HEK293 (cell line): ENCODE data around the gene SUGP2.
A peak's percentile ranks its signal among the peaks of the same experiment; 100 is the strongest.

ENCODE experiments used
- BCL11A ChIP-seq: fragments of 450-650 bp; formaldehyde crosslinking; IDR thresholded peaks from 2 replicates; pipeline ENCODE4 v1.5.1; 2016; ENCODE audit warnings: low read depth, missing biosample characterization, missing genetic modification characterization
- HOXD13 ChIP-seq: sonication (generic); formaldehyde crosslinking; IDR thresholded peaks from 2 replicates; pipeline ENCODE4 v1.8.0; 2022; ENCODE audit warnings: missing genetic modification reagents, borderline replicate concordance
- KLF9 ChIP-seq: fragments of 450-650 bp; formaldehyde crosslinking; IDR thresholded peaks from 2 replicates; pipeline ENCODE4 v1.5.1; 2016; ENCODE audit warnings: missing biosample characterization, missing genetic modification characterization, low read depth
- MYNN ChIP-seq: fragments of 450-650 bp; formaldehyde crosslinking; IDR thresholded peaks from 2 replicates; pipeline ENCODE4 v1.5.1; 2016; ENCODE audit warnings: missing biosample characterization, missing genetic modification characterization, borderline replicate concordance
- PRDM10 ChIP-seq: fragments of 450-650 bp; formaldehyde crosslinking; IDR thresholded peaks from 2 replicates; pipeline ENCODE4 v1.5.1; 2016; ENCODE audit warnings: missing biosample characterization, missing genetic modification characterization
- PRDM6 ChIP-seq: fragments of 450-650 bp; formaldehyde crosslinking; IDR thresholded peaks from 2 replicates; pipeline ENCODE4 v1.5.1; 2017; ENCODE audit warnings: missing biosample characterization, missing genetic modification characterization
- RBAK ChIP-seq: fragments of 450-650 bp; formaldehyde crosslinking; IDR thresholded peaks from 2 replicates; pipeline ENCODE4 v1.5.1; 2016; ENCODE audit warnings: missing biosample characterization, missing genetic modification characterization
- SCRT1 ChIP-seq: fragments of 450-650 bp; formaldehyde crosslinking; IDR thresholded peaks from 2 replicates; pipeline ENCODE4 v1.5.1; 2016; ENCODE audit warnings: missing biosample characterization, missing genetic modification characterization, borderline replicate concordance
- ZBTB17 ChIP-seq: fragments of 450-650 bp; formaldehyde crosslinking; IDR thresholded peaks from 2 replicates; pipeline ENCODE4 v1.5.1; 2016; ENCODE audit warnings: missing biosample characterization, missing genetic modification characterization
- ZFP41 ChIP-seq: fragments of 450-650 bp; formaldehyde crosslinking; IDR thresholded peaks from 2 replicates; pipeline ENCODE4 v1.5.1; 2016; ENCODE audit warnings: missing biosample characterization, missing genetic modification characterization, borderline replicate concordance
- ZNF121 ChIP-seq: fragments of 450-650 bp; formaldehyde crosslinking; IDR thresholded peaks from 2 replicates; pipeline ENCODE4 v1.5.1; 2016; ENCODE audit warnings: missing biosample characterization, missing genetic modification characterization
- ZNF155 ChIP-seq: fragments of 450-650 bp; formaldehyde crosslinking; IDR thresholded peaks from 2 replicates; pipeline ENCODE4 v1.5.1; 2016; ENCODE audit warnings: missing biosample characterization, missing genetic modification characterization
- ZNF175 ChIP-seq: fragments of 450-650 bp; formaldehyde crosslinking; IDR thresholded peaks from 2 replicates; pipeline ENCODE4 v1.5.1; 2016; ENCODE audit warnings: missing biosample characterization, missing genetic modification characterization
- ZNF26 ChIP-seq: fragments of 450-650 bp; formaldehyde crosslinking; IDR thresholded peaks from 2 replicates; pipeline ENCODE4 v1.5.1; 2016; ENCODE audit warnings: missing biosample characterization, missing genetic modification characterization
- ZNF423 ChIP-seq: fragments of 450-650 bp; formaldehyde crosslinking; IDR thresholded peaks from 2 replicates; pipeline ENCODE4 v1.5.1; 2016; ENCODE audit warnings: missing biosample characterization, missing genetic modification characterization
- ZNF473 ChIP-seq: fragments of 450-650 bp; formaldehyde crosslinking; IDR thresholded peaks from 2 replicates; pipeline ENCODE4 v1.5.1; 2017; ENCODE audit warnings: missing biosample characterization, missing genetic modification characterization
- ZNF48 ChIP-seq: fragments of 450-650 bp; formaldehyde crosslinking; IDR thresholded peaks from 2 replicates; pipeline ENCODE4 v1.5.1; 2016; ENCODE audit warnings: missing biosample characterization, missing genetic modification characterization
- ZNF501 ChIP-seq: fragments of 450-650 bp; formaldehyde crosslinking; IDR thresholded peaks from 2 replicates; pipeline ENCODE4 v1.5.1; 2016; ENCODE audit warnings: missing biosample characterization, missing genetic modification characterization
- ZNF513 ChIP-seq: fragments of 450-650 bp; IDR thresholded peaks from 2 replicates; pipeline ENCODE4 v1.5.1; 2018; ENCODE audit warnings: missing biosample characterization, missing genetic modification characterization
- ZNF560 ChIP-seq: fragments of 450-650 bp; formaldehyde crosslinking; IDR thresholded peaks from 2 replicates; pipeline ENCODE4 v1.5.1; 2017; ENCODE audit warnings: missing biosample characterization, missing genetic modification characterization, borderline replicate concordance
- ZNF677 ChIP-seq: fragments of 450-650 bp; IDR thresholded peaks from 2 replicates; pipeline ENCODE4 v1.5.0; 2018; ENCODE audit warnings: missing biosample characterization, mild to moderate bottlenecking, missing genetic modification characterization, moderate library complexity
- ZNF830 ChIP-seq: fragments of 450-650 bp; IDR thresholded peaks from 2 replicates; pipeline ENCODE4 v1.5.0; 2018; ENCODE audit warnings: missing biosample characterization, missing genetic modification characterization, low read depth, mild to moderate bottlenecking, moderate library complexity
- ZNF837 ChIP-seq: fragments of 450-650 bp; formaldehyde crosslinking; IDR thresholded peaks from 2 replicates; pipeline ENCODE4 v1.5.1; 2016; ENCODE audit warnings: missing biosample characterization, missing genetic modification characterization
- ZSCAN23 ChIP-seq: fragments of 450-650 bp; formaldehyde crosslinking; IDR thresholded peaks from 2 replicates; pipeline ENCODE4 v1.5.1; 2016; ENCODE audit warnings: missing biosample characterization, missing genetic modification characterization
- ZSCAN4 ChIP-seq: fragments of 450-650 bp; formaldehyde crosslinking; IDR thresholded peaks from 2 replicates; pipeline ENCODE4 v1.5.1; 2017; ENCODE audit warnings: missing biosample characterization, missing genetic modification characterization
- ZSCAN5A ChIP-seq: fragments of 450-650 bp; formaldehyde crosslinking; IDR thresholded peaks from 2 replicates; pipeline ENCODE4 v1.5.1; 2016; ENCODE audit warnings: missing biosample characterization, missing genetic modification characterization
- TF ChIP-seq, protein P1 (sequence below): fragments of 450-650 bp; formaldehyde crosslinking; IDR thresholded peaks from 2 replicates; pipeline ENCODE4 v1.5.1; 2016; ENCODE audit warnings: missing biosample characterization, missing genetic modification characterization

The SUGP2 gene

DNA sequence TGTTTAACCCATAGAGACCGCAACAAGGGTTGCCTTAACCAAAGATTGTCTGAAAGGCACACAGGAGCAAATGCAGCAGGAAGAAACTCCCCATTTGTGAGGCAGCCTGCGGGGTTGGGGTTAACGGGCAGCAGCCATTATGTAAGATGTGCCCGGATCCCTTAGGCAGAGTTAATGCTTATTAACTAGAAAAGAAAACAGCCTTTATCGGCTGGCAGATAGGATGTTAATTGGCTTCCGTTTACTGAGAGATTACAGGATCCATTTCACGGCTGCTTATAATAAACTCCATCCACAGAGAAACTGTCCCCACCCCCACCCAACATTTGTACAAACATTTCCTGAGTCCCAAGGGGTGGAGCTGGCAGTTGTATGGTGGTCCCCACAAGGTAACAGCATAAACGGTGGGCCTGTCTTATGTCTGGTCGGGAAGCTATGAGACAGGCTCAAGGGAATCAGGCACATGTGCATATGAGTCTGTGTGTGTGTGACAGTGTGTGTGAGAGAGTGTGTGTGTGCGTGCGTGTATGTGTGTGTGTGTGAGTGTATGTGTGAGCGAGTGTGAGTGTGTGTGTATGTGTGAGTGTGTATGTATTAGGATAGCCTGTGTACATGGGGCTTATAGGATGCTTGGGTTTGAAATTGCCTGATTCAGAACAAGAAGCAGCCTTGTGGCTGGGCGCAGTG lies 41.0 kb upstream of the SUGP2 start (continued):
- TF ChIP-seq ZSCAN4 (tag by site-specific recombination), result peak; percentile 99
- no peak for TF ChIP-seq ZNF26 (tag by site-specific recombination)
- no peak for TF ChIP-seq ZNF48 (tag by site-specific recombination)
- TF ChIP-seq ZNF501 (tag by site-specific recombination), result no peak
- TF ChIP-seq ZNF677 (tag by site-specific recombination), result no peak
- no peak for TF ChIP-seq ZNF837 (tag by site-specific recombination)
- no peak for TF ChIP-seq MYNN (tag by site-specific recombination)
- TF ChIP-seq SCRT1 (tag by site-specific recombination), result no peak
- no peak for TF ChIP-seq ZSCAN23
- 0 out of 2 replicates have a peak, but pooled peaks have one; percentile 20 for TF ChIP-seq ZBTB17 (tag by site-specific recombination)
- no peak for TF ChIP-seq PRDM10 (tag by site-specific recombination)
- TF ChIP-seq ZNF175 (tag by site-specific recombination), result no peak
- no peak for TF ChIP-seq KLF9 (tag by site-specific recombination)
- TF ChIP-seq ZNF423 (tag by site-specific recombination), result no peak
- TF ChIP-seq ZNF155, result no peak
- TF ChIP-seq RBAK (tag by site-specific recombination), result no peak
- TF ChIP-seq ZNF513 (tag by site-specific recombination), result no peak
- no peak for TF ChIP-seq ZSCAN5A (tag by site-specific recombination)
- no peak; the same call in 1 of the 2 replicates for TF ChIP-seq ZNF121
- no peak for TF ChIP-seq HOXD13 (CRISPR knock-in tag)
- no peak for TF ChIP-seq BCL11A (tag by site-specific recombination)
- TF ChIP-seq ZNF830, result no peak
- no peak for TF ChIP-seq ZNF560
- no peak for TF ChIP-seq ZFP41 (tag by site-specific recombination)
- TF ChIP-seq ZNF473 (tag by site-specific recombination), result no peak
- TF ChIP-seq, protein P1, sequence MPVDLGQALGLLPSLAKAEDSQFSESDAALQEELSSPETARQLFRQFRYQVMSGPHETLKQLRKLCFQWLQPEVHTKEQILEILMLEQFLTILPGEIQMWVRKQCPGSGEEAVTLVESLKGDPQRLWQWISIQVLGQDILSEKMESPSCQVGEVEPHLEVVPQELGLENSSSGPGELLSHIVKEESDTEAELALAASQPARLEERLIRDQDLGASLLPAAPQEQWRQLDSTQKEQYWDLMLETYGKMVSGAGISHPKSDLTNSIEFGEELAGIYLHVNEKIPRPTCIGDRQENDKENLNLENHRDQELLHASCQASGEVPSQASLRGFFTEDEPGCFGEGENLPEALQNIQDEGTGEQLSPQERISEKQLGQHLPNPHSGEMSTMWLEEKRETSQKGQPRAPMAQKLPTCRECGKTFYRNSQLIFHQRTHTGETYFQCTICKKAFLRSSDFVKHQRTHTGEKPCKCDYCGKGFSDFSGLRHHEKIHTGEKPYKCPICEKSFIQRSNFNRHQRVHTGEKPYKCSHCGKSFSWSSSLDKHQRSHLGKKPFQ (tag by site-specific recombination), result peak; percentile 95
- 0 out of 2 replicates have a peak, but pooled peaks have one; percentile 28 for TF ChIP-seq PRDM6 (tag by site-specific recombination)
